ENCODE data around the gene UBXN1. TPM values are rescaled to one million over a fixed set of nuclear protein-coding genes. Genes with fewer than 3 reads are reported as not detected.
"Not testable (repeated sequence)": the region's sequence is repeated elsewhere in the genome, so short reads cannot be mapped to it uniquely, and the experiment has no call there.

UBXN1 gene
- total RNA-seq, 1 experiment from 2014 or later, result 150 TPM

DNA sequence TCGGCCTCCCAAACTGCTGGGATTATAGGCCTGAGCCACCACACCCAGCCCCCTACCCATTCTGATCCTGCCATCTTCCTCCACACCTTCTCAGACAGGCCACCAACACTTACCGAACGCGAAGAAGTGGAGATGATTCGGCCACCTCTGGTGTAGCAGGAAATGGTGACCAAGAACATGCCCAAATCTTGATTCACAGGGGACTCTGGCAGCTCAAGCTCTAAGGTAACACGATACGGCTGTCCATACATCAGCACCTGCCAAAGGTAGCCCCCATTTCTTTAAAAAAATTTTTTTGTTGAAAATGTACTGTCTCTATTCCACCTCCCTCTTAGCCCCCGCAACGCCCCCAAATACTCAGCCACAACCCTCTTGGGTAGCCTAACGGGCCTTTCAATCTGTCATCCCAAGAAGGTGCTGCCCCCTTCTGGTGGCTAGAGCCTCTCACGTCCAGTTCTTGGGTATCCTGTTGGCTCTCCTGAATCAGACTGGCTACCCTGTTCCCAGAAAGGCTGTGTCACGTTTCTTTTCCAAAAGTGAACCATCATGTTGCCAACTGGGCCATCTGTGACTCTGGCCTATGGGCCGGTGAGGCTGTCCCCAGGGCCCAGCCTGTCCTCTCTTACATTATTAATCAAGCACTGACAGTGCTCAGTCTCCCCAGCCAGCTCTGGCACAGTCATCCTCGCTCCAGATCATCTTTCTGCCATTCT, 15.7 kb upstream of the UBXN1 start:
- intact Hi-C loops (cut with micrococcal nuclease; ENCODE audit: unreplicated experiment), result loop anchor here (1.0 to 2.0 kb wide), 2 partner anchors 16 to 299 kb away; partner anchors contain the start of gene UBXN1
- Histone ChIP-seq H2AFZ (no peak overlapping the region), H3K4me3 (no peak overlapping the region), H3K79me2 (ENCODE audit: low read depth) (no peaks in the 10 kb centered on the region), H3K4me1 (replicated peaks; ENCODE audit: insufficient read depth) (no peaks in the 10 kb centered on the region), H3K27me3 (ENCODE audit: insufficient read depth, low read depth) (no peaks in the 10 kb centered on the region), H3K4me2 (no peak overlapping the region), H3K36me3 (ENCODE audit: low read depth) (0 out of 2 replicates have a peak, but pooled peaks cover 12% of the 10 kb centered on the region), H4K20me1 (ENCODE audit: insufficient read depth) (no peaks in the 10 kb centered on the region), H3K9me3 (ENCODE audit: insufficient read depth, low read depth) (no peaks in the 10 kb centered on the region), H3K27ac (no peak overlapping the region), H3F3A (ENCODE audit: insufficient read depth, low read depth) (peaks cover 25% of the 10 kb centered on the region), H3K9me2 (ENCODE audit: insufficient read depth) (no peaks in the 10 kb centered on the region)
- ChIA-PET CTCF (interaction anchor here (0.6 to 2.4 kb wide), 6 partner anchors 10 to 987 kb away, joined by 3 to 15 read pairs (median 7); no protein-coding TSS in a partner anchor), POLR2A (ENCODE audit: unreplicated experiment) (interaction anchor here (0.6 kb wide), 1 partner anchor 11 kb away, joined by 7 read pairs; no protein-coding TSS in a partner anchor)
- no TSS peak for BruUV-seq (replicated peaks)
- peak in 1 of 2 experiments; percentile 55 for DNase-seq
- no peak for TF ChIP-seq EZH2 (IDR thresholded peaks at IDR 0.05; ENCODE audit: low read depth)
- TF ChIP-seq CTCF (conservative IDR thresholded peaks at IDR 0.05), result peak; percentile 86

- H3K27ac ChIP-seq; H2AFZ ChIP-seq; H3K27me3 ChIP-seq (ENCODE audit: insufficient read depth, low read depth); H3K4me1 ChIP-seq (replicated peaks; ENCODE audit: insufficient read depth); H3K4me3 ChIP-seq; DNase-seq; H3K4me2 ChIP-seq; H3K9me3 ChIP-seq (ENCODE audit: insufficient read depth, low read depth); H3K9me2 ChIP-seq (ENCODE audit: insufficient read depth); BruUV-seq (replicated peaks); H4K20me1 ChIP-seq (ENCODE audit: insufficient read depth); H3K79me2 ChIP-seq (ENCODE audit: low read depth): not testable (repeated sequence)
- POLR2A ChIA-PET (ENCODE audit: unreplicated experiment), result interaction anchor here (0.7 kb wide), 1 partner anchor 29 kb away, joined by 3 read pairs; the partner anchor contains the start of gene C11orf98
- Histone ChIP-seq H3K36me3 (ENCODE audit: low read depth) (0 out of 2 replicates have a peak, but pooled peaks cover 12% of the 10 kb centered on the region), H3F3A (ENCODE audit: insufficient read depth, low read depth) (peaks cover 30% of the 10 kb centered on the region)
- intact Hi-C loops (cut with micrococcal nuclease; ENCODE audit: unreplicated experiment), result loop anchor here (1.0 to 2.0 kb wide), 2 partner anchors 15 to 298 kb away; partner anchors contain the start of gene UBXN1
- CTCF ChIA-PET, result interaction anchor here (1.1 to 2.4 kb wide), 2 partner anchors 12 to 13 kb away, joined by 5 to 15 read pairs; no protein-coding TSS in a partner anchor
Measured at GRCh38 chr11:62693624-62694023, 14.8 kb upstream of the UBXN1 start.

- TF ChIP-seq EZH2 (IDR thresholded peaks at IDR 0.05; ENCODE audit: low read depth) (no peak), CTCF (conservative IDR thresholded peaks at IDR 0.05) (no peak)
- no peak for DNase-seq
- 0 out of 2 replicates have a peak, but pooled peaks cover 12% of the 10 kb centered on the region for H3K36me3 ChIP-seq (ENCODE audit: low read depth)
- no peaks in the 10 kb centered on the region for H3K9me2 ChIP-seq (ENCODE audit: insufficient read depth)
- H4K20me1 ChIP-seq (ENCODE audit: insufficient read depth), result no peaks in the 10 kb centered on the region
- no peaks in the 10 kb centered on the region for H3K4me1 ChIP-seq (replicated peaks; ENCODE audit: insufficient read depth)
- no peak within 1 kb of the TSS for H3K4me3 ChIP-seq
- ChIA-PET CTCF (interaction anchor here (0.6 kb wide), 1 partner anchor 65 kb away, joined by 3 read pairs; no protein-coding TSS in a partner anchor), POLR2A (ENCODE audit: unreplicated experiment) (no interaction called here)
- H3K27ac ChIP-seq, result no peak within 1 kb of the TSS
- H3K9me3 ChIP-seq (ENCODE audit: insufficient read depth, low read depth), result no peaks in the 10 kb centered on the region
- H3K27me3 ChIP-seq (ENCODE audit: insufficient read depth, low read depth), result no peaks in the 10 kb centered on the region
- BruUV-seq (replicated peaks), result no TSS peak
- no peaks in the 10 kb centered on the region for H3K79me2 ChIP-seq (ENCODE audit: low read depth)
- H3F3A ChIP-seq (ENCODE audit: insufficient read depth, low read depth), result peaks cover 23% of the 10 kb centered on the region
- no peak within 1 kb of the TSS for H2AFZ ChIP-seq
- H3K4me2 ChIP-seq, result no peak within 1 kb of the TSS
- intact Hi-C loops (cut with micrococcal nuclease; ENCODE audit: unreplicated experiment), result no loop called here
Measured at GRCh38 chr11:62689421-62690183, 10.7 kb upstream of the UBXN1 start, which contains the start of gene LRRN4CL. Gene LRRN4CL, minus strand, starts transcription at chr11:62689530. Its CDS starts 1,022 bp downstream, at chr11:62688508.
